Parathyroid adenoma (tissue), 2 donors: ENCODE results near the gene LSM10.

Experiments
- H2AFZ ChIP-seq: fragments of 300-600 bp; sonication (generic); one replicate; pipeline ENCODE4 v1.7.0; 2017; ENCODE audit warnings: antibody characterized with exemption, mild to moderate bottlenecking
- H3K27ac ChIP-seq: fragments of 300-600 bp; sonication (generic); one replicate; pipeline ENCODE4 v1.7.0; 2017
- H3K27me3 ChIP-seq: fragments of 300-600 bp; sonication (generic); one replicate; pipeline ENCODE4 v1.7.0; 2017; ENCODE audit warnings: low read length; ENCODE audit not compliant: control insufficient read depth, insufficient read depth
- H3K36me3 ChIP-seq: fragments of 300-600 bp; sonication (generic); one replicate; pipeline ENCODE4 v1.7.0; 2017; ENCODE audit warnings: low read length; ENCODE audit not compliant: control insufficient read depth, insufficient read depth
- H3K4me1 ChIP-seq: fragments of 300-600 bp; sonication (generic); one replicate; pipeline ENCODE4 v1.7.0; 2017; ENCODE audit warnings: control low read depth
- H3K4me2 ChIP-seq: fragments of 300-600 bp; sonication (generic); one replicate; pipeline ENCODE4 v1.7.0; 2017; ENCODE audit warnings: low read length
- H3K4me3 ChIP-seq: fragments of 300-600 bp; sonication (generic); one replicate; pipeline ENCODE4 v1.7.0; 2017; ENCODE audit warnings: low read depth, low read length
- H3K79me2 ChIP-seq: fragments of 300-600 bp; sonication (generic); one replicate; pipeline ENCODE4 v1.7.0; 2017; ENCODE audit warnings: control low read depth
- H3K9ac ChIP-seq: fragments of 300-600 bp; sonication (generic); one replicate; pipeline ENCODE4 v1.7.0; 2017; ENCODE audit warnings: mild to moderate bottlenecking
- H3K9me3 ChIP-seq: fragments of 300-600 bp; sonication (generic); one replicate; pipeline ENCODE4 v1.7.0; 2017; ENCODE audit warnings: low read length; ENCODE audit not compliant: control insufficient read depth
- CTCF ChIP-seq: fragments of 300-600 bp; sonication (generic); IDR thresholded peaks from one replicate; pipeline ENCODE4 v1.7.0; 2017; ENCODE audit warnings: antibody characterized with exemption, mild to moderate bottlenecking
- donor health status: primary hyperparathyroidism.

LSM10 gene

GRCh38 chr1:36358514-36359084 is 39.1 kb downstream of the LSM10 start:
- Histone ChIP-seq H3K27me3 (no peaks in the 10 kb centered on the region), H3K9me3 (no peaks in the 10 kb centered on the region), H3K4me2 (no peak overlapping the region), H3K79me2 (peaks cover 7% of the 10 kb centered on the region), H3K4me1 (peaks cover 3% of the 10 kb centered on the region), H3K4me3 (no peak overlapping the region), H3K9ac (no peak overlapping the region), H3K36me3 (no peaks in the 10 kb centered on the region), H2AFZ (no peak overlapping the region), H3K27ac (no peak overlapping the region)
- no peak for TF ChIP-seq CTCF

- Histone ChIP-seq H3K9me3 (no peaks in the 10 kb centered on the region), H3K4me2 (no peak overlapping the region), H3K36me3 (no peaks in the 10 kb centered on the region), H3K79me2 (no peaks in the 10 kb centered on the region), H3K9ac (no peak overlapping the region), H3K27ac (no peak overlapping the region), H2AFZ (no peak overlapping the region), H3K4me1 (peaks cover 3% of the 10 kb centered on the region), H3K27me3 (no peaks in the 10 kb centered on the region), H3K4me3 (no peak overlapping the region)
- TF ChIP-seq CTCF, result no peak
These were observed 41.9 kb downstream of the LSM10 start for GRCh38 chr1:36355811-36356210.

- Histone ChIP-seq H3K9ac (no peak overlapping the region), H2AFZ (no peak overlapping the region), H3K79me2 (no peaks in the 10 kb centered on the region), H3K27me3 (no peaks in the 10 kb centered on the region), H3K4me2 (no peak overlapping the region), H3K4me1 (peaks cover under 1% of the 10 kb centered on the region), H3K4me3 (no peak overlapping the region), H3K27ac (no peak overlapping the region), H3K36me3 (no peaks in the 10 kb centered on the region), H3K9me3 (no peaks in the 10 kb centered on the region)
- no peak for TF ChIP-seq CTCF
These were observed 43.2 kb downstream of the LSM10 start for GRCh38 chr1:36354486-36354885.

- Histone ChIP-seq H3K9me3 (no peaks in the 10 kb centered on the region), H2AFZ (no peak overlapping the region), H3K9ac (no peak overlapping the region), H3K27me3 (no peaks in the 10 kb centered on the region), H3K4me3 (no peak overlapping the region), H3K79me2 (no peaks in the 10 kb centered on the region), H3K4me1 (no peaks in the 10 kb centered on the region), H3K36me3 (no peaks in the 10 kb centered on the region), H3K4me2 (no peak overlapping the region), H3K27ac (no peak overlapping the region)
- TF ChIP-seq CTCF, result no peak
These were observed 44.5 kb downstream of the LSM10 start for GRCh38 chr1:36352910-36353878.
